Bone marrow (tissue), 2 donors: ENCODE data around the gene GPANK1.
"Not testable (repeated sequence)": the region's sequence is repeated elsewhere in the genome, so short reads cannot be mapped to it uniquely, and the experiment has no call there.

ENCODE experiments used
- DNase-seq, 2 donors: peaks; one replicate each; lab custom pipeline; 2025; lab: John Stamatoyannopoulos, UW

The GPANK1 gene

DNA sequence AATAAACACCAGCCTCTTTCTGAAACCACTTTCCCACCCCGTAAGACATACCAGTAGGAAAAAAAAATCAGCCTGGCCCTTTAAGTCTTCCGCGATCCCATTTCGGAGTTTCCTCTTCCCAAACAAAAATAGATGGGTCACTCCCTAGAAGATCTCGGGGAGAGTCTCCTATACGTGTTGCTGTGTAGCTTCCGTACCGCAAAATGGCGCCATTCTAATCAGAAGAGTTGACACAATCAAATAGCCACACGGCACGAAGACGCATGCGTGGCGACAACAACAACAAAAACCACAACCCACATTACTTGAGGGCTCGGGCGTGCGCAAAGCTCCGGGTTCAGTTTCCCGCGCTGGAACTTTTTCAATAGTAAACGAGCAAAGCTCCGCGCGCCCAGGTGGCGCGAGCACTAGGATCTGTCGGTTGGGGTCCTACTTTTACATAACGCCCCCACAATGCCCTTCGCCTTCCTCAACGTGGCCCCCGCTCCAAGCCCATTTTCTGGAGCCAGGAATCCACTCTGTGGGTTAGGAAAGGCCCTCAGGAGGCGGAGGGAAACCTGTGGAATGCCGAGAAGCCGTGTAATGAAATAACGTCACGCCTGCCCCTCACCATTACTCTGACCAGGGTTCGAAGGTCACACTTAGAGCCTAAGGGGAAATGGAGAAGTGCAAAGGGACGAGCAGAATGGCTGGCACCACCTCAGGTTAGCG, at the start of gene GPANK1:
Gene GPANK1, minus strand, starts transcription at position 208 of the 711 bp plus-strand sequence. CDS start 519 bp downstream, outside the sequence.
- peak; percentile 71 to 73 for DNase-seq

DNA sequence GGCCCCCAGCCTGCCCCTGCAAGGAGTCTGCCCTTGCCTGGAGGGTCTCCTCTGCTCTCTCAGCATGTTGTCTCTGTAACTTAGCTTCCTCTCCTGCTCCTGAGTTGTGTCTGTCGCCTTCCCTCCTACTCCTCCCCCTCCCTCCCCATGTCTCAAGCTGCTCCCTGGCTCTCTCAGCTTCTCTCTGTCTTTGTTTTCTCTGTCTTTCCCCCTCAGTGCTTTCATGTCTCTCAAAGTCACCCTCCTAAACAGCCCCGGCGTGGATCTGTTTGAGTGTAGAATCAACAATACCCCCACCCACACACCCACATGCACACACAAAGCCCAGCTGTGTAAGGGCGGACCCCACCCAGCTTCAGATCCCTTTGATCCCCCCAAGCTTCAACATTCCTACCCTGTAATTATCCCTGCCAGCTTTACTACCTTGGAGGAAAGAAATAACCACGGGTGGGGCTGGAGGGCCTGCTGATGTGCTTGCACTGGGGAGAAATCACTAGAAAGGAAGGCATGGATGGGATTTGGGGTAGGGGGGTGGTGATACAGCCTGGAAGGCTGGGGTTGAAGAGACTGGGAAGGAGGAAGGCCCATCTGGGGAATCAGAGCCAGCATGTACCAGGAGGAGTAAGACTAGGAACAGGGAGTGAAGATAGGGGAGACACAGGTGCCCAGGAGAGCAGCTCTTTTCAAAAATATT, 49.3 kb upstream of the GPANK1 start:
- DNase-seq: no peak

DNA sequence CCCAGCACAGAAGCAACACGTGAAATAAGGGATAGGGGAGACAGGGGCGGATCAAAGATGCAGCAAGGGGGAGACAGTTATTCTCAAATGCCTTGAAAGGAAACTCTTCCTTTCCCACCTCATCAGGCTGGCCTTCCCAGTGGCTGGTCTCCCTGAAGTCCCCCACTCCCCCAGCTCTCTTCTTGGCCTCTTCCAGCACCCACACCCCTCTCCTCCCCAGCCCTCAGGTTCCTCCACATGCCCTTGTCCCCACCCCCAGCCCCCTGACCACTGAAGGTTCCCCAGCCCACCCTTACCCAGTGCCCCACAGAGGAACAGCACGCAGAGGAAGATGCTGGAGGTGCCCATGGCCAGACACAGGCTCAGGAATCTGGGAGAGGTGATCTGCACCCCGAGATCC, 48.7 kb upstream of the GPANK1 start:
- DNase-seq: no peak

DNA sequence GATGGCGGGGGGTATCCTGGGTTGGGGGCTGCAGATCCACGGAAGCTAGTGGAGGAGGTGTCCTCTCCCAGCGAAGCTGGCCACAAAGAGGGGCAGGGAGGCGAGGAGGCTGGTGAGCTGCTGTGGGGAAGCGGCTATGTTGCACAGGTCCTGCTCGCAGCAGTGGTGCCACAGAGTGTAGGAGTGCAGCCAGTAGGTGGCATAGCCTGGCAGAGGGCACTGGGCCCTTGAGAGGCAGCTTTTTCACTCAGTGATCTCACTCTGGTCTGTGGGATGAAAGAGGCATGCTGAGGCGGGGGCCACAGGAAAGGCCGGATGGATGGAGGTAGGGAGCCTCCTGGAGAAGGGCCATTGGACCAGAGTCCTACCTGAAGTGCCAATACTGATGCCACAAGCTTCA, 47.5 kb upstream of the GPANK1 start:
- DNase-seq: no peak

DNA sequence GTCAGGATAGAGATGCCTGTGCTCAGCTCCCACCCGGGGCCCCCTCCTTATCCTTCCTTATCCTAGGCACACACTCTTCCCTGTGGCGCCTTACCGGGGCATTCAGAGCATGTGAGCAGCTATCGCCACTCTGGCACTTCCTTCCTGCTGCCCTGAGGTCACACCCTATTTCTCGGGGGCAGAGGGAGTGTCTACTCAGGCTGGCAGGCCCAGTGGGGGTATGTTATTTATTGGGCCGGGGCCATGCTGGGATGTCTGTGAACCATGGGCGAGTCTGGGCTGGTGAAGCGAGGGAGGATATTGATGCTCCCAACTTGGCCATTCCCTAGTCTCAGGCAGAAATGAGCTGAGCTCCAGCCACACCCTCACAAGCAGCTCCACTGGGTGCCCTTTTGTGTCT, 46.4 kb upstream of the GPANK1 start:
- DNase-seq: no peak

DNA sequence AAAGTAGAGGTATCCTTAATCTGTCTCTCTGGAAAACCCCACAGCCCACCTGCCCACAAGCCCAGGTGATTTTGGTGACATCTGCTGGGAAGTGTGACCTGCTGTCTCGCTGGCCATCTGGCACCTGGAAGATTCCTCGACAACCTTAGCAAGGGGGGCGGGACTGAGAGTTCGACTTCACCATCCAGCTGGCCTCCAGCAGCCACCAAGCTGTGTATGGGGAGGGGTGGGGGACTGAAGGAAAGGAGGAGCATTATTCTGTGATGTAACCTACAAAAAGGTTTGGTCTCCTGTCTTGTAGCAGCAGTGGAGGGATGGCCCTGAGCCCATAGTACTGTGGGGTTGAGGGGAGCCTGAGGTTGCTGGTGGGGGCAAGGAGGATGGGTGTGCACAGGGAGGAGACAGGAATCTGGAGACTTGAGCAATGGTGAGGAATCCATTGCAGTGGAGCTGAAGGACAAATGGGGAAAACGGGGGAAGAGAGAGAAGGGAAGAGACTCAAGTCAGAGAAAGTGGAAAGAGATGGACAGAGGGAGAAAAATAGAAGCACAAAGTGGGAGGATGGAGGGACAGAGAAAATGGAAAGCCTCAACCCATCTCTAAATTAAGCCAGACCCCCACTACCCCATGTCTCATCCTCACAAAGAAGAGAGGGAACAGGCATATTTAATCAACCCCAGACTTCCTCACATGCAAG, 45.9 kb upstream of the GPANK1 start:
- no peak for DNase-seq

DNA sequence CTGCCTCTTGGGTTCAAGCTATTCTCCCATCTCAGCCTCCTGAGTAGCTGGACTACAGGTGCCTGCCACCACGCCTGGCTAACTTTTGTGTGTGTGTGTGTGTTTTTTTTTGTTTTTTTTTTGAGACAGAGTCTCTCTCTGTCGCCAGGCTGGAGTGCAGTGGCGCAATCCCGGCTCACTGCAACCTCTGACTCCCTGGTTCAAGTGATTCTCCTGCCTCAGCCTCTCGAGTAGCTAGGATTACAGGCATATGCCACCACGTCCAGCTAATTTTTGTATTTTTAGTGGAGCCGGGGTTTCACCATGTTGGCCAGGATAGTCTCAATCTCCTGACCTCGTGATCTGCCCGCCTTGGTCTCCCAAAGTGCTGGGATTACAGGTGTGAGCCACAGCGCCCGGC, 44.4 kb upstream of the GPANK1 start:
- DNase-seq: not testable (repeated sequence)

DNA sequence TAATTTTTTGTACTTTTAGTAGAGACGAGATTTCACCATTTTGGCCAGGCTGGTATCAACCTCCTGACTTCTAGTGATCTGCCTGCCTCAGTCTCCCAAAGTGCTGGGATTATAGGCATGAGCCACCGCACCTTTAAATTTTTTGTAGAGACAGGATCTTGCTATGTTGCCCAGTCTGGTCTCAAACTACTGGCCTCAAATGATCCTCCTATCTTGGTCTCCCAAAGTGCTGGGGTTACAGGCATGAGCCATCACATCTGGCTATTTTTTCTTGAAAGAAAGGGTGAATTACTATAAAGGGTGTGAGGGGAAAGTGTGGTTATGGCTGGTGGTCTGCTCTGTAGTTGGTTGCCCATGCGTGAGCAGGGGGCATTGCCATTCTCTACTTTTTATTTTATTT, 43.4 kb upstream of the GPANK1 start:
- DNase-seq: no peak

DNA sequence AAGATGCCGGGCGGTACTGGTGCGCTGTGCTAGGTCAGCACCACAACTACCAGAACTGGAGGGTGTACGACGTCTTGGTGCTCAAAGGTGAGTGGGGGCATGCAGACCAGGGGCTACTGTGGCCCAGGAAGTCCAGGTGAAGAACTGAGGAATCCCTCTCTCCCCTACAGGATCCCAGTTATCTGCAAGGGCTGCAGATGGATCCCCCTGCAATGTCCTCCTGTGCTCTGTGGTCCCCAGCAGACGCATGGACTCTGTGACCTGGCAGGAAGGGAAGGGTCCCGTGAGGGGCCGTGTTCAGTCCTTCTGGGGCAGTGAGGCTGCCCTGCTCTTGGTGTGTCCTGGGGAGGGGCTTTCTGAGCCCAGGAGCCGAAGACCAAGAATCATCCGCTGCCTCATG, 42.9 kb upstream of the GPANK1 start:
- DNase-seq: no peak

DNA sequence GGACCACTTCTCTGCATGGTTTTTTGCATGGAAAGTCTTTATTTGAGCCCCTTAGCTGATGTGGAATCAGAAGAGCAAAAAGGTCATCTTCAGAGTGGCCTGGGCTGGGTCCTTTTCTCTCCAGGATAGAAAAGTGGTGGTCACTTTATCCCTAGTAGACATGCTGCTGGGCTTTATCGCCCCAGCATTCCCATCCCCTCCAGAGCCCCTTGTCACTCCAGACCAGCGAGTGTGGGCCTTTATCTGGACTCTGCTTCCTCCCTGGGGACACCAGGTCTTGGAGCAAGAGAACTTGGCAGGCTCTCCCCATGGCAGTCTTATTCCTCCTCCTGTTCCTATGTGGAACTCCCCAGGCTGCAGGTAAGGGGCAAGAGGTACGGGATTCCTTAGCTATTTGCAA, 41.8 kb upstream of the GPANK1 start, which contains the start of gene LY6G6F:
Gene LY6G6F, plus strand, starts transcription at position 268 of the 400 bp plus-strand sequence. Its CDS starts 41 bp downstream, at position 309.
- DNase-seq: no peak

DNA sequence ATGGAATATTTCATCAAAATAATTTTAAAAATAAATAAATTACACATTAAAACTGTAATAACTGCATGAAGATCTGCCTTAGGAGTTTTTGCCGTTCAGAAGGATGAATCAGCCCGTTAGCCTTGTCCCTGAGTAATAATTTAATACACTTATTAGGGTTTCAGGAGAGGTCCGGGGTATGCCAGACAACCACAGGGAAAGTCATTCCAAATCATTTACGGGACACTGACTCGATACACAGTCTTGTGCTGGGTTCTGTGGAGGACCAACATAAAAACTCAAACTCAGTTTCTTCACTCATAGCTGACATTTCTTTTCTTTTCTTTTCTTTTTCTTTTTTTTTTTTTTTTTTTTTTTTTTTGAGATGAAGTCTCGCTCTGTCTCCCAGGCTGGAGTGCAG, 41.1 kb upstream of the GPANK1 start:
- no peak for DNase-seq

DNA sequence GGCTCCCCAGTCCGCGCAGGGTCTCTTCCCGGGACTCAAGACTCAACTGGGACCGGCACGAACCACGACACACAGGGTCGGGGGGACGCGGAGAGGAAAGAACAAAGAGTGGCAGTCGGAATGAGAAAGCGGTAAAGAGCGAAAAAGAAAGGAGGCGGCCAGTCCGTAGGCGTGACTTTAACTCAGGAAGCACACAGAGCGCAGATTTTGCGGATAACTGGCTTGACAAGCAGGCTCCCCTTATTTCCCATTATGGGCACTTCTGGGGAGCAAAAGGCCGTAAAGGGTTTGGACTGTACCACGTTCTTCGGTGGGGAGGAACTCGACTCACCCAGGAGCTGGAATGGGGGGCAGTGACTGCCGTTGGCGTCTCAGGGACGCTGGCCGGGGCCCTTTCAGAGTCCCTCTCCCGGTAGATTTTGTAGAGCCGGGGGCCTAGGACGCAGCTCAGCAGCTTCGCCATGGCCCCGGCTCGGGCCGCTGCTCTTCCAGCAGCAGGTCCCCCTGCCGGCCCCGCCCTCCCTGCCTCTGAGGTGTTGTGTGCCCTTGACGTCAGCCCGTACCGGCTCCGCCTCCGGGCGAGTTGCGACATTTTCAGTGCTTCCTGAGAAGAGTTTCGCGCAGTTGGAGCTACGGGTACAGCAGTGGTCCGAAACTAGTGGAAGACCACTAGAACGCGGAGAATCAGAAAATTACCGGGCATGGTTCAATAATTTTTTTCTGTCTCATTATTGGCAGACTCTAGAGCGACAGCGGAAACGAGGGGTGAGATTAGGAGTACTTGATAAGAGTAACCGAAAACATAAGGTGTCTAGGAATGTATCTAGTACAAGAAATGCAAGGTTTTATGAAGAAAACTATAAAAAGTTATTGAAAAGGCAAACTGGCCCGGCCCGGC, 38.3 kb upstream of the GPANK1 start, which contains the start of gene ABHD16A:
Gene ABHD16A, minus strand, starts transcription at position 506 of the 898 bp plus-strand sequence. Its CDS starts 43 bp downstream, at position 463.
- peak; percentile 91 to 95 for DNase-seq

DNA sequence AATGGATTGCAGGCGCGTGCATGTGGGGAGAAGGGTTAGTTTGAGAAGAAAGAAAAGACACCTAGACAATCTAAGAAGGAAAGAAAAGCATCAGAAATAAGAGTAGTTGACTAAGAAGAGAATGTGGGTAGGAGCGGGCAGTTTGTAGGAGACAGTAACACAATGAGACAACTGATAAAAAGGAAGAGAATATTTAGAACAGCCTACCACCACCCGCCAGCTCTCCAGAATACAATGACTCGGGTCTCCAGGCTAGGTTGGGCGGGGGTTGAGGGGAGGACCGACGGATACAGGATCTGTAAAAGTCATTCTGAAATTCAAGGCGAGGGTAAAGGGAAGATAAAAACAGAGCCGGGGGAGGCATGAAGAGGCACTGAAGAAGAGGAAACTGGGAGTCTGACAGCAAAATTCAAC, 37.6 kb upstream of the GPANK1 start:
- DNase-seq: no peak

DNA sequence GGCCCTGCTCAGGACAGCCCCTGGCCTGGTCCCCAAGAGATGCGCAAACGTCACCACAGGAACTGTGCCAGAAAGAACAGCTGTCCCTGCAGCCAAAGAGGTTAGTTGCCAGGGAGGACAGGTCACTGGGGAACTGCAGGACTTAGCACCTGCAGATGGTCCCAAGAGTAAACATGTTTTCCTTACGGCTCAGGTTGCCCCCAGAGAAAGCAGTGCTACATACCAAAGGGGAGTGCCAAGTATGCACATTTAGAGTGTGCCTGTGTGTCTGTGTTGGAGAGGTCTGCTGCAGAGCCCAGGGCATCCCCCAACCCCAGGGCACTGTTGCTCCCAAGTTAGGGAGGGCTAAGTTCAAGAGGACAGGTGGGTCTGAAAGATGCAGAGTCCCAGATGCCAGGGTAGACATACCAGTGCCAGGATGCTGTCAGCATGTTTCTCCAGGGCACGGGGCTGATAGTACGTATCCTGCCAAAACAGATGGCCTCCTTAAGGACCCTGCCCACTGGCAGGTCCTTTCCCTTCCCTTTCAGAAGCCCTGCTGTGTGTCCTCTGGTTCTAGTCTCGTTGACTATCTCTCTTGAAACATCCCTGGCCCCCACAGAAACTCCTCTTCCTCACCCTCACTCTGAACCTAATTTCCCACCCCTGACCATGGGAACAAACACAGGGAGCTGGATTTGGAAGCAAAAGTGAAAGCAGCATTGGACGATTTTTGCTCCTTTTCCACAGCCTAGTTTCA, 37.0 kb upstream of the GPANK1 start:
- no peak for DNase-seq

DNA sequence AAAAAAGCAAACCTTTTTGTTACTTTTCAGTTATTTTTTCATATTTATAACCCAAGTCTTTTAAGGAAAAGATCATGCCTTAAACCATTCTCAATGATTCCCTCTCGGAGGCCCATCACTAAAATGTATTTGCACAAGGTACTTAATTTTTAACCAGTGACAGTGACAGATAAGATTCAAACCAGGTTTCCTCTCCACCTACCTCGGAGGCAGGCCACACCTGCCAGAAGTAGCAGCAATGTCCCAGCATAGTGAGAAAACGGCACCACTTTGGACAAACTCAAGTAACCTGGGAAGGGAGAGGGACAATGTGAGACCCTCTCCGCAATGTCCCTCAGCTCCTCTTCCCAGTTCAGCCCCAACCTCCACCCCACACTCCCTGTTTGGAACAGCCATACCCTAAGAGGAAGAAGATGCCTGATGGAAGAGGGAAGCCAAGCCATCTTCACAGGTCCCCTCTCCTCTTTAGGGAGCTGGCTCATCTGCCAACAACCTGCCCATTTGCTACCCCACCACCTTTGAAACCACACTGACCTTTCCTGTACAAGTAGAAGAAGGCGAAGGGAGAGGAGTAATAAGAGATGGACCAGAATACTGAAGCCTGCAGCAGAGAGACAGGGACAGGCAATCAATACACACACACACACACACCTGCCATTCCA, 36.1 kb upstream of the GPANK1 start:
- no peak for DNase-seq

DNA sequence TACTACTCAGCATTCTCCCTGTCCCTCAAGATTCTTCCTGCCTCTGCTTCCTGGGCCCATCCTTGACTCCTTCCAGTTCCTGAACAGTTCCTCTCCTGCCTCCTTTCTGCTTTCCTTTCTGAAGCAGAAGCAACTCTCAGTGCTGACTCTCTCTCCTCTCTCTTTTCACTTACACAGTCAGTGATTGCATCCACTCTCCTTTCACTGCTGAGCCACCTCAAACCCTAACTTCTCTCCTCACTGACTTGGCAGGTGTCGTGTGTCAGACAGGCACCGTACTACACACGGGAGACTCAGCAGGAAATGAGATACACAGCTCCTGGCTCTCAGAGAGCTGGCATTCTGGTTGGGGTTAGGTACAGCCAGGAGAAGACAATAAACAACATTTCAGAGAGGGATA, 32.8 kb upstream of the GPANK1 start:
- no peak for DNase-seq

DNA sequence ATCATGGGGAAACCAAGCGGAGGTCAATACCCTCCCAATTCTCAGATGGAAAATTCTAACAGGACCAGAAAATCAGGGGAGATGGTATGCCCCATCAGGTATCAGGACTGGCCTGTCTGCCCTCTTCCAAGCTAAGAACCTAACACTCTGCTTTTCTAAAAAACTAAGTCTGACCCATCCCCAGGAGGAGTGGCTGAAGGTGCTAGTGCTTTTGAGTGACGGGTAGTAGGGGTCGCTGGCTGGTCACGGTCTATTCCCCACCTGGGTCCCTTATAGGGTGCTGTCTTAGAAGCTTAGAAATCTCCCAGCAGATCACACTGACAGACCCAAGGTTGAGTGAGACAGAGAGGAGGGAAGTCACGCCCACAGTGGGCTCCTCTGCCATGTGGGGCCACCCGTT, 28.7 kb upstream of the GPANK1 start:
- no peak for DNase-seq

DNA sequence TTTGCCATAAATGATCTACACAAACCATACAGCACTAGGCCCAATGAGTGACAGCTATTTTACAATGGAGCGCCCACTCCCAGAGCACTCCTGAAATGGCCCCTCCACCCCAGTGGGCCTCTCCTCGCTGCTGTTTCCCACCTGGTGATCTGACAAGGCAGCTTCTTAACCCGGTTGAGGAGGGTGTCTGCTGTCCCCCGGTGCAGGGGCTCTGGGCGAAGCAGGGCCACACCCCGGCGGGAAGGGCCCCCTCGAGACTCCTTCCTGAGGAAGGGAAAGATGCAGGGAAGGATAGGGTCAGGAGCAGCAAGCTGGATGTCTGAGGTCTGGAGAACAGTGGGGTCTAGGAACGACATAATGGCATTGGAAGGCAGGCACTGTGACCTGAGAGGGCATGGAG, 28.1 kb upstream of the GPANK1 start:
- no peak for DNase-seq

DNA sequence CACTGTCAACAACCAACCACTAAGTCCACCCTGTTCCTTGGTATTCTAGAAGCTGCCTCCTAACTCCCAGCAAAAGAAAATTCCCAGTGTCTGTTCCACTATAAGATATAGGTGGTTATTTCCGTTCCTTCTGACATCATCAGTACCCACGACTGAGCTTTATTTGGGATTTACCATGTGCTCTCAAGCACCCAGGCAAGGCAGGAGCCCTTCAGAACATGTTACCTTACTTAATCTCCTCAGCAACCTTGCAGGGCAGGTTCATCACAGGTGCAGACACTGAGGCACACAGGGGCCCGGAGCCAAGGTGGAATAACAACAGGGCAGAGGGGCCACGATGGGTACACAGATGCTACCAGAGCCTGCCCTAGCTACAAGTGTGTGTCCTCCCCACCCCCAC, 27.6 kb upstream of the GPANK1 start:
- no peak for DNase-seq

DNA sequence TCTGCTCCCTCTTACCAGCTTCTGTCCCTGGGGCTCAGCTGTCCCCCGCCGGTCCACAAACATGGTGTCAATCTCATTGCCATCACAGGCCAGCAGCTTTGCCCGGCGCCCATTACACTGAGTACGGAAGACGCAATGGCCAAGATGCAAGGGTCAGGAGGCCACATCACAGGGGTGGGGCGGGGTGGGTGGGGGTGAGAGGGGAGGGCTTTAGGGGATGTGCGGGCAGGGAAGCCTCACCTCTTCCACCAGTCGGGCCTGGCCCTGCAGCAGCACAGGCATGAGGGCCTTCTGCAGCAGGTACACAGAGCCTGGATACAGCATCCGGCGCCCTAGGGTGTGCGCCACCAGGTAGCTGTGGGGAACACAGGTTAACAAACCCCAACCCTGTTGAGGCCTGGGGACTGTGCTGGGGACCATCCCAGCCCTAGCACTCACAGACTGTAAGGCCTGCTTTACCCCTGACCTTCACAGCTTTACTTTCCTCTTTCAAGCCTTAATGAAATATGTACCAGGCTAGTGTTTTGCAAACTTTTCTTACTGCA, 26.8 kb upstream of the GPANK1 start:
- DNase-seq: no peak
